Left ventricle myocardium inferior (tissue), 1 donor: ENCODE measurements around the gene COMT. TPM values are rescaled to one million over a fixed set of nuclear protein-coding genes. Genes with fewer than 3 reads are reported as not detected.
A peak's percentile ranks its signal among the peaks of the same experiment; 100 is the strongest.

Source experiments
- DNase-seq: peaks from one replicate; pipeline ENCODE4 v3.0.0-alpha.2; 2020
- H3K27ac ChIP-seq: fragments of 200-600 bp; replicated peaks from 2 replicates; pipeline ENCODE4 v1.8.0; 2021
- H3K27me3 ChIP-seq: fragments of 200-600 bp; 2 replicates; pipeline ENCODE4 v1.8.0; 2021; ENCODE audit warnings: low read depth
- H3K36me3 ChIP-seq: fragments of 200-600 bp; 2 replicates; pipeline ENCODE4 v1.8.0; 2021
- H3K4me1 ChIP-seq: fragments of 200-600 bp; 2 replicates; pipeline ENCODE4 v1.8.0; 2021
- H3K4me3 ChIP-seq: fragments of 200-600 bp; 2 replicates; pipeline ENCODE4 v1.8.0; 2021; ENCODE audit warnings: mild to moderate bottlenecking, moderate library complexity
- H3K9me3 ChIP-seq: fragments of 200-600 bp; replicated peaks from 2 replicates; pipeline ENCODE4 v1.8.0; 2021
- intact Hi-C: fragments of 100-400 bp; cut with micrococcal nuclease; formaldehyde crosslinking; loops from one replicate; pipeline ENCODE4 v1.11.0; 2022
- total RNA-seq: library from RNA; stranded (reverse); fragmentation: NEBNext Ultra II Directional; extraction: Animal tissue kit (Norgen Biotek cat#: 25700); gene quantifications from one replicate; pipeline ENCODE4 v1.2.1, GENCODE V29; 2021
- TF ChIP-seq, protein P1 (sequence below): fragments of 200-600 bp; IDR thresholded peaks from 2 replicates; pipeline ENCODE4 v1.8.0; 2021; ENCODE audit warnings: antibody characterized with exemption, mild to moderate bottlenecking, borderline replicate concordance
- donor health status: DM: no; HTN: yes; CAD: no; lungs with severe emphysema.

COMT gene
- total RNA-seq, 1 donor from 2014 or later, result 81.5 TPM

DNA sequence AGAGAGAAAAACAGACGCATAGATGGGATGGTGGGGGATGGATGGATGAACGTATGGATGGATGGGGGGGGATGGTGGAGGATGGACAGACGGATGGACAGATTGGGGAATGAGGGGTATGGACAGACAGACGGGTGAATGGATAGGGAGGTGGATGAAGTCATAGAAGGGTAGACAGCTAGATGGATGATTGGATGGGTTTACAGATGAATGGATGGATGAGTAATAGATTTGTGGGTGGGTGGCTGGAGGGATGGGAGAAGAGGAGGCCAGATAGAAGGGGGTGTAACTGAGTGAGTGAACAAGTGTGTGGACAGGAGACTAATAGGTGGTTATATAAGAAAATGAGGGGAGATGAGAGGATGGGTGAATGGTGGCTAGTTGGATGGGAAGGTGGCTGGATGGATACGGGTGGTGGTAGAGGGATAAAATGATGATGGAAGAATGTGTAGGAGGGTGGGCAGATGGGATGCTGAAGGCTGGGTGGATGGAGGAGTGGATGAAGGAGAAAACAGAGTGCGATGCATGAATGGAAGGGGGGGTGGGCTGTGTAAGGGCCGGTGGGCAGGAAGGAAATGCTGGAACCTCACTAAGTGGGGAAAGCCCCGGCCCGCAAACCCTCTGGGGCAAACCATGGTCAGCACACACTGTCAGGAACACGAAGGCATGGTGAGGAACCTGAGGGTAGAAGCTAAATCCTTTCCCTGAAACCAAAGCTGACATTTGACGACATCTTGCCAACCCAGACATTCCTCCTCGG, 53.5 kb downstream of the COMT start:
- no peak overlapping the region for H3K27ac ChIP-seq
- H3K27me3 ChIP-seq, result no peaks in the 10 kb centered on the region
- intact Hi-C loops, result no loop called here

GRCh38 chr22:19995611-19996339, 54.2 kb downstream of the COMT start:
- no peak overlapping the region for H3K4me3 ChIP-seq
- no peak for DNase-seq
- H3K27me3 ChIP-seq, result no peaks in the 10 kb centered on the region
- peak overlapping the region; percentile 19 for H3K27ac ChIP-seq
- intact Hi-C loops, result no loop called here
- peaks cover 79% of the 10 kb centered on the region for H3K4me1 ChIP-seq
- TF ChIP-seq, protein P1, sequence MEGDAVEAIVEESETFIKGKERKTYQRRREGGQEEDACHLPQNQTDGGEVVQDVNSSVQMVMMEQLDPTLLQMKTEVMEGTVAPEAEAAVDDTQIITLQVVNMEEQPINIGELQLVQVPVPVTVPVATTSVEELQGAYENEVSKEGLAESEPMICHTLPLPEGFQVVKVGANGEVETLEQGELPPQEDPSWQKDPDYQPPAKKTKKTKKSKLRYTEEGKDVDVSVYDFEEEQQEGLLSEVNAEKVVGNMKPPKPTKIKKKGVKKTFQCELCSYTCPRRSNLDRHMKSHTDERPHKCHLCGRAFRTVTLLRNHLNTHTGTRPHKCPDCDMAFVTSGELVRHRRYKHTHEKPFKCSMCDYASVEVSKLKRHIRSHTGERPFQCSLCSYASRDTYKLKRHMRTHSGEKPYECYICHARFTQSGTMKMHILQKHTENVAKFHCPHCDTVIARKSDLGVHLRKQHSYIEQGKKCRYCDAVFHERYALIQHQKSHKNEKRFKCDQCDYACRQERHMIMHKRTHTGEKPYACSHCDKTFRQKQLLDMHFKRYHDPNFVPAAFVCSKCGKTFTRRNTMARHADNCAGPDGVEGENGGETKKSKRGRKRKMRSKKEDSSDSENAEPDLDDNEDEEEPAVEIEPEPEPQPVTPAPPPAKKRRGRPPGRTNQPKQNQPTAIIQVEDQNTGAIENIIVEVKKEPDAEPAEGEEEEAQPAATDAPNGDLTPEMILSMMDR, result no peak
- H3K36me3 ChIP-seq, result no peaks in the 10 kb centered on the region
- H3K9me3 ChIP-seq, result no peaks in the 10 kb centered on the region

More for the DNA sequence above, 53.5 kb downstream of the COMT start:
- no peak overlapping the region for H3K4me3 ChIP-seq
- DNase-seq, result no peak
- TF ChIP-seq, protein P1, result no peak
- no peaks in the 10 kb centered on the region for H3K9me3 ChIP-seq
- H3K36me3 ChIP-seq, result no peaks in the 10 kb centered on the region
- peaks cover 76% of the 10 kb centered on the region for H3K4me1 ChIP-seq

DNA sequence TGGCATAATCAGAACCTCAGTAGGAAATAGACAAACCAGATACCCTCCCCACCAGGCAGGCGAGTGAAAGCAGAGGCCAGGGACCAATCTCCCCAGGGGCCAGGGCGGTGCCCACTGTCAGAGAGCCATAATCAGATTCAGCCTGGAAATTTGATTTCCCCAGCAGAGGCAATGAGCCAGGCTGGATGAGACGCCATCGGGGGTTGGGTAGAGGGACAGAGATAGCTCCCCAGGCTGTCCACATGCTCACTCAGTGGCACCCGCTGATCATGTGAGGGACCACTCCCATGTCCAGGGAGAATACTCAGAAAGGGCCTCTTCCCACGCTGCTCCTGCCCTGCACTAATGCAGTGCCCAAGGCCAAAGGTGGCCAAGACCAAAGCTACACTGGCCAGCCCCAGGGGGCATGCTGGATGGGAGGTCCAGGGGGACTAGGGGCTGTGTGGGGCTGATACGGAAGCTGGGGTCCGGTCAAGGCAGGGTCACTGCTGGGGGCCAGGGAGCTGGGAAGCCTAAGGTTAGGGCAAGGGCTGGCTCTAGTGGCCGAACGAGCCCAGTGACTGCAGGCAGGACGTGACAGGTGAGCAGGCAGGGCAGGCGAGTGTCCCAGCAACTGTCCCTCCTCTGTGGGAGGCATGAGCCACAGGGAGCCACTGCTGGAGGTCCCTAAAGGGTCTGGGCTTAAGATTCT, 55.3 kb downstream of the COMT start:
- Histone ChIP-seq H3K9me3 (no peaks in the 10 kb centered on the region), H3K4me3 (no peak overlapping the region), H3K36me3 (no peaks in the 10 kb centered on the region), H3K27me3 (no peaks in the 10 kb centered on the region), H3K27ac (no peak overlapping the region), H3K4me1 (peaks cover 79% of the 10 kb centered on the region)
- no peak for DNase-seq
- TF ChIP-seq, protein P1, result no peak
- intact Hi-C loops, result no loop called here

DNA sequence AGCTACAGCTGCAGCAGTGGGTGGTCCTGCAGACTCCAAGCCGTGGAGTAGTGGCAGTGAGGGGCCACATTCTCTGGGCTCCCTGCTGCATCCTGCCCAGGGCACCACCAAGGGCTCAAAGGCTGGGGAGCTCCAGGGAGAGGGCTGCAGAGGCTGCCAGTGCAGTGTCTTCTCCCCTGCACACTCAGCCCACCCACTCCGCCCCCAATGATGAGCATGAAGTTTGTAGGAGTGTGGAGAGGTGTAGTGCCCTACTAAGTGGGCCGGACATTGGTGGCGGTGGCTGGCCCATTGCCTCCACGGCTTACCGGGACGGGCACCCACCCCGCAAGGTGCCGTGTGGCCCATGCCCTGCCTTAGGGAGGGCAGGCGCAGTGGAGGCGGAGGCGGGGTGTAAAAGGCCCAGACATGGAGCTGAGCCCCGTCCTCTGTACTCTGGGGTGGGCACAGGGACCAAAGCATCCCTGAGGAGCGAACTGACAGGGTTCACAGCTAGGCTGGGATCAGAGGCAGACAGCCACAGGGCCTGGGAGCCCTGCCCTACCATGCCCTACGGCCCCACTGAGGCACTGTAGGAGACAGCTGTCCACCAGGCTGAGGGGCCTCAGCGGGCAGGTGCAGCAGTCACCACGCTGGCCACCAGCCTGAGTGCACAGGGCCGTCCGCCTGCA, 56.1 kb downstream of the COMT start:
- H3K4me3 ChIP-seq, result no peak overlapping the region
- H3K9me3 ChIP-seq, result peaks cover under 1% of the 10 kb centered on the region
- DNase-seq, result no peak
- no peaks in the 10 kb centered on the region for H3K27me3 ChIP-seq
- H3K27ac ChIP-seq, result no peak overlapping the region
- intact Hi-C loops, result no loop called here
- TF ChIP-seq, protein P1, result no peak
- H3K36me3 ChIP-seq, result no peaks in the 10 kb centered on the region
- peaks cover 73% of the 10 kb centered on the region for H3K4me1 ChIP-seq
